CD4-positive, alpha-beta T cell (primary cell): Measurements from ENCODE around the gene STK11. TPM values are rescaled to one million over a fixed set of nuclear protein-coding genes. Genes with fewer than 3 reads are reported as not detected.

ENCODE experiments used
- ATAC-seq: fragments of 200-7000 bp; cut with Tn5 transposase; one replicate; pipeline ENCODE4 v1.10.0; 2022; ENCODE audit warnings: mild to moderate bottlenecking; ENCODE audit not compliant: poor library complexity
- CTCF ChIA-PET: fragments of 350-600 bp; sonication (Branson Sonifier 250); formaldehyde crosslinking; loops from one replicate; lab custom pipeline; 2021; ENCODE audit warnings: antibody characterized with exemption, inconsistent platforms; lab: Charles Lee
- POLR2A ChIA-PET: fragments of 350-600 bp; sonication (Branson Sonifier 250); formaldehyde crosslinking; loops from one replicate; lab custom pipeline; 2021; ENCODE audit warnings: antibody characterized with exemption, inconsistent platforms; lab: Charles Lee
- DNase-seq, 14 experiments: peaks; one replicate each; pipeline ENCODE4 v3.0.0-alpha.2; 2013 to 2020; ENCODE audit warnings: mixed read lengths in 2 of 14
- H3K27ac ChIP-seq, 2 donors: one replicate each; pipeline versions ENCODE4 v1.5.1 to v1.7.0; 2013; ENCODE audit warnings: low read length in 2 of 2, low read depth in 1 of 2, mild to moderate bottlenecking in 1 of 2
- H3K27me3 ChIP-seq, 2 experiments: 1 replicate in 1 of 2; 2 replicates in 1 of 2; pipeline versions ENCODE4 v1.6.1 to v1.7.0; 2013; ENCODE audit warnings: low read length in 2 of 2, control low read depth in 1 of 2, mild to moderate bottlenecking in 1 of 2, moderate library complexity in 1 of 2; ENCODE audit not compliant: insufficient read depth in 2 of 2, control insufficient read depth in 1 of 2
- H3K36me3 ChIP-seq: one replicate; pipeline ENCODE4 v1.6.1; 2013; ENCODE audit warnings: low read length, control low read depth; ENCODE audit not compliant: insufficient read depth
- H3K4me1 ChIP-seq: one replicate; pipeline ENCODE4 v1.6.1; 2013; ENCODE audit warnings: low read length, control low read depth; ENCODE audit not compliant: insufficient read depth
- H3K4me3 ChIP-seq: one replicate; pipeline ENCODE4 v1.5.1; 2013; ENCODE audit warnings: mild to moderate bottlenecking, low read length, moderate library complexity
- H3K9me3 ChIP-seq, 2 experiments: 1 replicate in 1 of 2; 2 replicates in 1 of 2; pipeline versions ENCODE4 v1.6.1 to v1.7.0; 2013; ENCODE audit warnings: low read length in 2 of 2, mild to moderate bottlenecking in 2 of 2, control low read depth in 1 of 2, moderate library complexity in 1 of 2; ENCODE audit not compliant: control insufficient read depth in 1 of 2, insufficient read depth in 1 of 2
- H3K27ac Mint-ChIP-seq: one replicate; pipeline ENCODE4 v1.8.0; 2020; ENCODE audit warnings: mixed read lengths
- H3K27me3 Mint-ChIP-seq: one replicate; pipeline ENCODE4 v1.8.0; 2021; ENCODE audit warnings: mixed read lengths
- H3K36me3 Mint-ChIP-seq: one replicate; pipeline ENCODE4 v1.8.0; 2021; ENCODE audit warnings: low read depth, mixed read lengths
- H3K4me1 Mint-ChIP-seq: one replicate; pipeline ENCODE4 v1.8.0; 2021; ENCODE audit warnings: low read depth, mixed read lengths
- H3K4me3 Mint-ChIP-seq: one replicate; pipeline ENCODE4 v1.8.0; 2020; ENCODE audit warnings: mild to moderate bottlenecking, mixed read lengths
- H3K9me3 Mint-ChIP-seq: one replicate; pipeline ENCODE4 v1.8.0; 2020; ENCODE audit warnings: mixed read lengths
- CTCF ChIP-seq: fragments of 200-600 bp; IDR thresholded peaks from one replicate; pipeline ENCODE4 v1.8.0; 2022; ENCODE audit warnings: antibody characterized with exemption, mild to moderate bottlenecking
- intact Hi-C, 2 experiments: fragments of 100-400 bp; cut with DNase I in 1 of 2; cut with micrococcal nuclease in 1 of 2; formaldehyde crosslinking; loops; one replicate each; pipeline versions ENCODE4 v1.15.1 to v1.9.0; 2023 to 2025; cut with DNase I, micrococcal nuclease
- total RNA-seq, 174 experiments: library from RNA in 2 of 174; stranded (reverse) in 2 of 174; gene quantifications; one replicate each; pipeline ENCODE4 v1.2.3 and lab custom pipeline; 2021 to 2026

Gene STK11
- total RNA-seq, 2 experiments from 2014 or later: 49.7 to 53.0 TPM

DNA sequence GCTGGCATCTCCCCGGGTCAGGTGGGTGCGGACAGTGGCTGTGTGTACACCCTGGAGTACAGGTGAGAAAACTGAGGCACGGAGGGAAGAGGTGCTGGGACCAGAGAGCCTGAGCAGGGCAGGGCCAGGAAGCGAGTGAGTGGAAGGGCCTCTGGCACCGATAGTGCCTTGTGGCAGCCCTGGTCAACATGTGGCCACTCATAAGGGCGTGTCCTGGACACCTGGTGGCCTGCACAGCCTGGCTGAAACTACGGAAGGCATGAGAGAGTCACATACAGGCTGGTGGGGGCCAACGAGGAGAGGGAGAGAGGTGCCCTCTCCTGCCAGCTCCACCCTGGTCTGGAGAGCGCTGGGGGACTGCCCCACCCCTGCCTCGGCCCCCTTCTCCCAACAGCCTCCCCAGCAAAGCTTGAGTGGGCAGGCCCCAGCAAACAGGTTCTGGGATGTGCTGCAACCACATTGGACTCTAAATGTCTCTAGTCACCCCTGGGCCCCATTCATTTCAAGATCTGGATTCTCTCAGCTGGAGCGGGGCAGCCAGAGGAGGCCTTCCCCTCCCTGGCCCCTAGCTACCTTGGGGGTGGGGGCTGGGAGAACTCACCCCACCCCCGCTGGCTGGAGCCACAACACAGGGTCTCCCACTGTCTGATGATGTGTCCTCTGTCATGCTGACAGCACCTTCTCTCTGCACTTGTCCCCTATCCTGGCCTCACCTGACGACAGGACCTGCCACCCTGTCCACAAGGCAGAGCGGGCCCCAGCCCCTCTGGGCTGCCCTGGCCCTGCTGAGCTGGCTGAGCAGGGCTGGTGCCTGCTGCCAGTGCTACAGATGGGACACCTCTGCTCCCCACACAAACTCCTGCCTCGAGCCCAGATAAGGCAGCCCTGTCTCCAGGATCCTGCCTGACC is 26.4 kb downstream of the STK11 start:
- no peaks in the 10 kb centered on the region for H3K4me1 Mint-ChIP-seq
- CTCF ChIA-PET: no interaction called here

GRCh38 chr19:1232652-1233072 is 27.1 kb downstream of the STK11 start:
- DNase-seq (no peak), ATAC-seq (no peak)
- Histone ChIP-seq H3K36me3 (no peaks in the 10 kb centered on the region), H3K27me3 (peaks cover 6 to 9% of the 10 kb centered on the region in 2 experiments), H3K9me3 (peaks cover 0 to 9% of the 10 kb centered on the region in 2 experiments), H3K4me3 (no peak overlapping the region), H3K4me1 (peaks cover 10% of the 10 kb centered on the region), H3K27ac (no peak overlapping the region)
- no peak for TF ChIP-seq CTCF
- intact Hi-C loops: no loop called here
- no peaks in the 10 kb centered on the region for H3K4me1 Mint-ChIP-seq
- no peaks in the 10 kb centered on the region for H3K9me3 Mint-ChIP-seq
- H3K27ac Mint-ChIP-seq: no peak overlapping the region
- ChIA-PET POLR2A (no interaction called here), CTCF (no interaction called here)
- H3K27me3 Mint-ChIP-seq: no peaks in the 10 kb centered on the region
- H3K36me3 Mint-ChIP-seq: no peaks in the 10 kb centered on the region
- H3K4me3 Mint-ChIP-seq: no peak overlapping the region

More for the DNA sequence above, 26.4 kb downstream of the STK11 start:
- POLR2A ChIA-PET: no interaction called here
- Histone ChIP-seq H3K36me3 (peaks cover 3% of the 10 kb centered on the region), H3K27ac (no peak overlapping the region), H3K27me3 (peaks cover 2 to 6% of the 10 kb centered on the region in 2 experiments), H3K9me3 (peaks cover 0 to 7% of the 10 kb centered on the region in 2 experiments), H3K4me1 (peaks cover 5% of the 10 kb centered on the region), H3K4me3 (no peak overlapping the region)
- DNase-seq (no peak), ATAC-seq (no peak)
- Mint-ChIP-seq H3K27ac (no peak overlapping the region), H3K27me3 (no peaks in the 10 kb centered on the region), H3K9me3 (no peaks in the 10 kb centered on the region), H3K4me3 (no peak overlapping the region), H3K36me3 (peaks cover 3% of the 10 kb centered on the region)
- TF ChIP-seq CTCF: no peak
- intact Hi-C loops: no loop called here

DNA sequence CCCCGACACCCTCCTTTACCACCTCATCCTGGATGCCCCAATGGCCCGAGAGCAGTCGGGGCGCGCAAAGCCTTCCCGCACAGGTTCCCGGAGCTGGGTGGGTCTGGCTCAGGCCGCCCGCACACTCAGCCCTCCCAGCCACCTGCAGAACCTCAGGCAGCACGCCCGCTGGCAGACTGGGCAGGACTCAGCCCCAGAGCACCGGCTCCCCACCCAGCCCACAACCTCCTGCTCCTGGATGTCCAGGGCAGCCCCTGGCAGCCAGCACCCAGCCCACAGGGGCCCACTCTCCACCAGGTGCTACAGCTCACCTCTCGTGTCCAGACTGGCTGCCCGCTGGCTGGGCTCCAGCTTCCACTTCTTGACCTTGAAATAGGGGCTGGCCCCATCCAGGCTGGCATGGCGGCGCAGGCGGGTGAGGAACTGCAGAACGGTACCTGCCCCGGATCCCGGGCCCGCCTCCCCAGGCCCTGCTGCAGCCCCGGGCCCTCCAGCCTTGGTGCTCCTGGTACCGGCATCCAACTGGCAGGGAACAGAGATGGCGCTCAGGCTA is 27.6 kb downstream of the STK11 start:
- H3K36me3 Mint-ChIP-seq: no peaks in the 10 kb centered on the region
- H3K36me3 ChIP-seq: no peaks in the 10 kb centered on the region
- H3K27ac ChIP-seq: no peak overlapping the region
- ATAC-seq (no peak), DNase-seq (no peak)
- ChIA-PET POLR2A (no interaction called here), CTCF (no interaction called here)
- intact Hi-C loops: no loop called here
- H3K9me3 ChIP-seq: peaks cover 0 to 9% of the 10 kb centered on the region in 2 experiments
- TF ChIP-seq CTCF: no peak
- peaks cover 13% of the 10 kb centered on the region for H3K4me1 ChIP-seq
- H3K4me1 Mint-ChIP-seq: peaks cover under 1% of the 10 kb centered on the region
- H3K4me3 ChIP-seq: no peak overlapping the region
- peaks cover under 1% of the 10 kb centered on the region for H3K27me3 Mint-ChIP-seq
- H3K4me3 Mint-ChIP-seq: no peak overlapping the region
- no peak overlapping the region for H3K27ac Mint-ChIP-seq
- peaks cover 6 to 11% of the 10 kb centered on the region in 2 experiments for H3K27me3 ChIP-seq
- no peaks in the 10 kb centered on the region for H3K9me3 Mint-ChIP-seq
